ENCODE data around the gene SYT9. TPM values are rescaled to one million over a fixed set of nuclear protein-coding genes. Genes with fewer than 3 reads are reported as not detected.

The SYT9 gene
- total RNA-seq, 1 experiment from 2014 or later = not detected

DNA sequence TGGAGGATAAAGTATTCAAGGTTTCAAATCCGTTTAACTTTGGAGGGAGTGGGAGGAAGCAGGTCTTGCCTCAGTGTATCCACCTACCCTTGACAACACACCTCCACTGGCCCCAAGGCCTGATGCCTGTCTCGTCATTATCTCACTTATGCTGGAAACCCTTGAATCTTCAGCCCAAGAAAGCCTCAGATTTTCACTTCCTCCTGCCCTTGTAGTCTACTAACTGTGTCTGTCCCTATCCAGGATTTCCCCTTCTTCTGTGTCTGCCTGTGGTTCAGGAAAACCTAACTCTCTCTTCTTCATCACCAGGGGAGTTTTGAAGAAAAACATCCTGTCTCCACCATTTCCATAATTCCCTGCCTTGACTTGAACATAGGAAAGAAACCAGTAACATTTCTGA is 56.1 kb downstream of the SYT9 start:
- ChIA-PET CTCF (no interaction called here), POLR2A (no interaction called here)
- Mint-ChIP-seq H3K27ac (ENCODE audit: low read depth, unreplicated experiment) (no peak overlapping the region), H3K4me1 (ENCODE audit: insufficient read depth, unreplicated experiment) (no peaks in the 10 kb centered on the region), H3K9me3 (ENCODE audit: unreplicated experiment) (no peaks in the 10 kb centered on the region), H3K27me3 (ENCODE audit: insufficient read depth, unreplicated experiment) (peaks cover 17% of the 10 kb centered on the region), H3K4me3 (ENCODE audit: unreplicated experiment) (no peak overlapping the region), H3K36me3 (ENCODE audit: insufficient read depth, unreplicated experiment) (no peaks in the 10 kb centered on the region)
- intact Hi-C loops (cut with micrococcal nuclease) = no loop called here
- TF ChIP-seq, protein P1, sequence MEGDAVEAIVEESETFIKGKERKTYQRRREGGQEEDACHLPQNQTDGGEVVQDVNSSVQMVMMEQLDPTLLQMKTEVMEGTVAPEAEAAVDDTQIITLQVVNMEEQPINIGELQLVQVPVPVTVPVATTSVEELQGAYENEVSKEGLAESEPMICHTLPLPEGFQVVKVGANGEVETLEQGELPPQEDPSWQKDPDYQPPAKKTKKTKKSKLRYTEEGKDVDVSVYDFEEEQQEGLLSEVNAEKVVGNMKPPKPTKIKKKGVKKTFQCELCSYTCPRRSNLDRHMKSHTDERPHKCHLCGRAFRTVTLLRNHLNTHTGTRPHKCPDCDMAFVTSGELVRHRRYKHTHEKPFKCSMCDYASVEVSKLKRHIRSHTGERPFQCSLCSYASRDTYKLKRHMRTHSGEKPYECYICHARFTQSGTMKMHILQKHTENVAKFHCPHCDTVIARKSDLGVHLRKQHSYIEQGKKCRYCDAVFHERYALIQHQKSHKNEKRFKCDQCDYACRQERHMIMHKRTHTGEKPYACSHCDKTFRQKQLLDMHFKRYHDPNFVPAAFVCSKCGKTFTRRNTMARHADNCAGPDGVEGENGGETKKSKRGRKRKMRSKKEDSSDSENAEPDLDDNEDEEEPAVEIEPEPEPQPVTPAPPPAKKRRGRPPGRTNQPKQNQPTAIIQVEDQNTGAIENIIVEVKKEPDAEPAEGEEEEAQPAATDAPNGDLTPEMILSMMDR (IDR thresholded peaks at IDR 0.05; ENCODE audit: unreplicated experiment) = no peak
- DNase-seq (ENCODE audit: unreplicated experiment) = no peak
- BruUV-seq (replicated peaks) = no TSS peak

DNA sequence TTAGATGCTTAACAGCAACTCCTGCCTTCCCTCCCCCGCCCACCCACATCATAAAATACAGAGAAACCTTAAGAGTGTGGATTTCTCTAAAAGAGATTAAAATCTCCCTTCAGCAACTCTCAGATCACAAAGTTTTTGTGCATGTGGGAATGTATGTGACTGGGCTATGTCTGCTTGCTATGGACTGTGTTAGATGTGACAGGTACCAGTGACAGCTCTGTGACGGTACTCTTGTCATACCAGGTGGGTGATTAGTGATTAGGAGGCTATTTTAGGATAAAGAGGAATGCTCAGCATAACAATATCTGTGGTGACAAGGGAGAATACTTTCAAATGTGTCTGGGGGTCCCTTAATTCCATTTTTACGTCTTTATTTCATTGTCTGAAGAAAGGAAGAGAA is 60.2 kb downstream of the SYT9 start:
- DNase-seq (ENCODE audit: unreplicated experiment) = no peak
- intact Hi-C loops (cut with micrococcal nuclease) = no loop called here
- Mint-ChIP-seq H3K27me3 (ENCODE audit: insufficient read depth, unreplicated experiment) (peaks cover 3% of the 10 kb centered on the region), H3K36me3 (ENCODE audit: insufficient read depth, unreplicated experiment) (no peaks in the 10 kb centered on the region), H3K27ac (ENCODE audit: low read depth, unreplicated experiment) (no peak overlapping the region), H3K4me1 (ENCODE audit: insufficient read depth, unreplicated experiment) (no peaks in the 10 kb centered on the region), H3K9me3 (ENCODE audit: unreplicated experiment) (no peaks in the 10 kb centered on the region), H3K4me3 (ENCODE audit: unreplicated experiment) (no peak overlapping the region)
- ChIA-PET CTCF (no interaction called here), POLR2A (no interaction called here)
- BruUV-seq (replicated peaks) = no TSS peak
- TF ChIP-seq, protein P1 (IDR thresholded peaks at IDR 0.05; ENCODE audit: unreplicated experiment) = no peak

DNA sequence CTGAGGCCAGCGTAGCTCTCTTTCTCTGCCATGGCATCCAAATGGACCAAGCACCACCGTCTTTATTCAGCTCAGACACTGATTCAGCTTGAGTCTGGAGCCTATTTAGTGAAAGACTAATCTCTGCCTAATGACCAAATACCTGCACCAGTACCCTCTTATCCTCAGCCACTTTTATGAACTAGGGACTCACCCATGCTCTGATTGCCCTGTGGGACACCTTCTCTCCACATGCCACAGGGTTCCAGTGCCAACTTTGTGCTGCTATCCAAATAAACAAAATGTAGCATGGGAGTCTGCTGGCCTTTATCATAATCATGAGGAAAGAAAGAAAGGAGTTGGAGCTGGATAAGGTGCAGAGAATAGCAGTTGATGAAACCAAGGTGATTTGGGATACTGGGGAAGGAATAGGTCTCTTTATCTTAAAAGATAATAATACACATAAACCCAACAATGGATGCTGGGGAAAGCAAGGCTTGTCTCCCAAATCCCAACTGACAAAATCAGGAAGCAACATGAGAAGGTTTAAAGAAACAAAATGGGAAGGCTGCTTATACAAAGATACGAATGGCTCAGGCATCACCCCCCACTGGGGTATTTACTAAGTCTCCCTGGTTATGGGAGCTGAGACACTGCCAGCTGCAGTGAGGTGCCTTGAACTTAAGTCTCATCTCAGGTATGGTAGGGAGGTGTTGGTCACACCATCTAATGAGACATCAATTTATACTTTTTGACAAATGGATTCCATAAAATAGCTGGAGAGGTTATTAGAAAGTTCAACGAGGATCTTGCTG is 63.3 kb downstream of the SYT9 start:
- intact Hi-C loops (cut with micrococcal nuclease) = no loop called here
- Mint-ChIP-seq H3K36me3 (ENCODE audit: insufficient read depth, unreplicated experiment) (no peaks in the 10 kb centered on the region), H3K4me3 (ENCODE audit: unreplicated experiment) (no peak overlapping the region), H3K4me1 (ENCODE audit: insufficient read depth, unreplicated experiment) (no peaks in the 10 kb centered on the region), H3K27me3 (ENCODE audit: insufficient read depth, unreplicated experiment) (peaks cover 14% of the 10 kb centered on the region), H3K9me3 (ENCODE audit: unreplicated experiment) (no peaks in the 10 kb centered on the region), H3K27ac (ENCODE audit: low read depth, unreplicated experiment) (no peak overlapping the region)
- ChIA-PET CTCF (interaction anchor here (0.6 to 1.0 kb wide), 3 partner anchors 35 to 127 kb away, joined by 3 read pairs; no protein-coding TSS in a partner anchor), POLR2A (no interaction called here)
- no TSS peak for BruUV-seq (replicated peaks)
- DNase-seq (ENCODE audit: unreplicated experiment) = no peak
- TF ChIP-seq, protein P1 (IDR thresholded peaks at IDR 0.05; ENCODE audit: unreplicated experiment) = no peak

DNA sequence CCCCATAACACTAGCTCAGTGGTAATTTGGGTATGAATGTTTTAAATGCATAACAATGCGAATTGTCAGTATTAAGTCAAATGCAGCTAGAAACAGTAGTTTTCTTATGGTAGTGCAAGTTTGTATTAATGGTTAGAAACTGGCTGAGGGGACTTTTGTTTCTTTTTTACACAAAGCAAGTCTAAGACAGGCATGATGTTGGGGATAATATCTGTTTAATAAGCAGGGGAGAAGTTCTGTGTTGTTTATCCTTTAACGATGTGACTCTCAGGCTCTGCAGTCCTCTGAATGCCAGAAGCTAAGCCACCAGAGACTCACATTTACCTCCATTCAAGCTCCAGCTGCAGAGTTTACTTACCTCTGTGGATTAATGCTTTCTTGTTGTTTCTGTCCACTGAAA is 67.8 kb downstream of the SYT9 start:
- intact Hi-C loops (cut with micrococcal nuclease) = no loop called here
- Mint-ChIP-seq H3K27me3 (ENCODE audit: insufficient read depth, unreplicated experiment) (peaks cover 52% of the 10 kb centered on the region), H3K4me3 (ENCODE audit: unreplicated experiment) (no peak overlapping the region), H3K9me3 (ENCODE audit: unreplicated experiment) (no peaks in the 10 kb centered on the region), H3K4me1 (ENCODE audit: insufficient read depth, unreplicated experiment) (no peaks in the 10 kb centered on the region), H3K27ac (ENCODE audit: low read depth, unreplicated experiment) (no peak overlapping the region), H3K36me3 (ENCODE audit: insufficient read depth, unreplicated experiment) (no peaks in the 10 kb centered on the region)
- ChIA-PET CTCF (interaction anchor here (0.6 to 1.1 kb wide), 3 partner anchors 20 to 617 kb away, joined by 3 to 4 read pairs (median 4); no protein-coding TSS in a partner anchor), POLR2A (no interaction called here)
- BruUV-seq (replicated peaks) = no TSS peak
- TF ChIP-seq, protein P1 (IDR thresholded peaks at IDR 0.05; ENCODE audit: unreplicated experiment) = no peak
- DNase-seq (ENCODE audit: unreplicated experiment) = no peak

Measured in MCF 10A (cell line).